NCI-H2196 treated with DMSO at 0.1 percent for 48 hours (cell line): ENCODE data around the gene PDE6H.

Experiments used
- DNase-seq: peaks from one replicate; lab custom pipeline; 2025; ENCODE audit not compliant: unreplicated experiment; lab: John Stamatoyannopoulos, UW

PDE6H gene

GRCh38 chr12:14999695-15000365, 27.0 kb downstream of the PDE6H start:
- DNase-seq: no peak

- DNase-seq: no peak
Observed at GRCh38 chr12:15000575-15000974, 27.7 kb downstream of the PDE6H start.

GRCh38 chr12:15001733-15002382, 29.0 kb downstream of the PDE6H start:
- DNase-seq: no peak

GRCh38 chr12:15004421-15004820, 31.6 kb downstream of the PDE6H start:
- DNase-seq: no peak

GRCh38 chr12:15005064-15005463, 32.2 kb downstream of the PDE6H start:
- DNase-seq: no peak

GRCh38 chr12:15007551-15007950, 34.7 kb downstream of the PDE6H start:
- no peak for DNase-seq

GRCh38 chr12:15011162-15011561, 38.3 kb downstream of the PDE6H start:
- DNase-seq: no peak

- no peak for DNase-seq
Observed at GRCh38 chr12:15013634-15014179, 40.9 kb downstream of the PDE6H start.

GRCh38 chr12:15014708-15015107, 41.9 kb downstream of the PDE6H start:
- no peak for DNase-seq

GRCh38 chr12:15015121-15015520, 42.3 kb downstream of the PDE6H start:
- no peak for DNase-seq

GRCh38 chr12:15020156-15020555, 47.3 kb downstream of the PDE6H start:
- DNase-seq: no peak
